Urinary bladder (tissue), 3 donors: Measurements from ENCODE around the gene CCR5AS.
"Not testable (repeated sequence)": the region's sequence is repeated elsewhere in the genome, so short reads cannot be mapped to it uniquely, and the experiment has no call there.

Experiments used
- DNase-seq: peaks from one replicate; pipeline ENCODE4 v3.0.0-alpha.2; 2015; ENCODE audit errors: extremely low spot score
- H3K27ac ChIP-seq: one replicate; pipeline ENCODE4 v1.5.1; 2013; ENCODE audit warnings: low read depth, mild to moderate bottlenecking, moderate library complexity
- H3K36me3 ChIP-seq: one replicate; pipeline ENCODE4 v1.6.1; 2013; ENCODE audit warnings: mild to moderate bottlenecking, moderate library complexity; ENCODE audit not compliant: insufficient read depth
- H3K4me1 ChIP-seq: one replicate; pipeline ENCODE4 v1.6.1; 2013; ENCODE audit warnings: mild to moderate bottlenecking, moderate library complexity; ENCODE audit not compliant: insufficient read depth
- H3K4me3 ChIP-seq: one replicate; pipeline ENCODE4 v1.5.1; 2013; ENCODE audit warnings: low read depth, low read length
- WGBS: extraction: QIAGEN DNeasy Blood & Tissue Kit; methylation state at CpG from one replicate; pipeline ENCODE4 v1.1.7; 2013; 5-methylcytosine and 5-hydroxymethylcytosine counted together
- donor health status: healthy with polysubstance abuse.
- donor health status: healthy.

CCR5AS gene

GRCh38 chr3:46338840-46339239, 68.0 kb downstream of the CCR5AS start:
- Histone ChIP-seq H3K4me3 (no peak overlapping the region), H3K36me3 (no peaks in the 10 kb centered on the region), H3K4me1 (no peaks in the 10 kb centered on the region), H3K27ac (no peak overlapping the region)
- no peak for DNase-seq
- whole genome bisulfite sequencing: 95% methylated on average over 1 of the region's 1 CpG

GRCh38 chr3:46337911-46338310, 69.0 kb downstream of the CCR5AS start:
- DNase-seq: no peak
- Histone ChIP-seq H3K4me3 (no peak overlapping the region), H3K27ac (no peak overlapping the region), H3K36me3 (no peaks in the 10 kb centered on the region), H3K4me1 (no peaks in the 10 kb centered on the region)

GRCh38 chr3:46335541-46335940, 71.3 kb downstream of the CCR5AS start:
- no peak overlapping the region for H3K4me3 ChIP-seq
- no peak overlapping the region for H3K27ac ChIP-seq
- no peak for DNase-seq
- no peaks in the 10 kb centered on the region for H3K4me1 ChIP-seq
- no peaks in the 10 kb centered on the region for H3K36me3 ChIP-seq
- WGBS: 36% methylated on average over 3 of the region's 3 CpGs

GRCh38 chr3:46334741-46335478, 72.0 kb downstream of the CCR5AS start:
- no peaks in the 10 kb centered on the region for H3K4me1 ChIP-seq
- H3K4me3 ChIP-seq: no peak overlapping the region
- H3K27ac ChIP-seq: no peak overlapping the region
- no peak for DNase-seq
- no peaks in the 10 kb centered on the region for H3K36me3 ChIP-seq
- 30% methylated on average over 4 of the region's 4 CpGs for WGBS

GRCh38 chr3:46330676-46331075, 76.2 kb downstream of the CCR5AS start:
- WGBS: 93% methylated on average over 3 of the region's 3 CpGs
- not testable (repeated sequence) for H3K4me1 ChIP-seq, H3K27ac ChIP-seq, H3K36me3 ChIP-seq, H3K4me3 ChIP-seq, DNase-seq

GRCh38 chr3:46325645-46326300, 81.1 kb downstream of the CCR5AS start:
- H3K4me1 ChIP-seq: no peaks in the 10 kb centered on the region
- no peak overlapping the region for H3K4me3 ChIP-seq
- no peak overlapping the region for H3K27ac ChIP-seq
- no peak for DNase-seq
- H3K36me3 ChIP-seq: no peaks in the 10 kb centered on the region
- 66% methylated on average over 1 of the region's 1 CpG for WGBS

GRCh38 chr3:46324036-46324435, 82.8 kb downstream of the CCR5AS start:
- no peak for DNase-seq
- 63% methylated on average over 2 of the region's 2 CpGs for WGBS

GRCh38 chr3:46321461-46322104, 85.3 kb downstream of the CCR5AS start:
- Histone ChIP-seq H3K36me3 (no peaks in the 10 kb centered on the region), H3K4me1 (no peaks in the 10 kb centered on the region), H3K27ac (no peak overlapping the region), H3K4me3 (no peak overlapping the region)
- WGBS: 71% methylated on average over 1 of the region's 1 CpG
- DNase-seq: no peak

More at GRCh38 chr3:46324036-46324435, 82.8 kb downstream of the CCR5AS start:
- H3K4me3 ChIP-seq: no peak overlapping the region
- H3K36me3 ChIP-seq: no peaks in the 10 kb centered on the region
- H3K27ac ChIP-seq: no peak overlapping the region
- no peaks in the 10 kb centered on the region for H3K4me1 ChIP-seq

- 85% methylated on average over 3 of the region's 3 CpGs for WGBS
- Histone ChIP-seq H3K27ac (no peak overlapping the region), H3K4me1 (no peaks in the 10 kb centered on the region), H3K4me3 (no peak overlapping the region), H3K36me3 (no peaks in the 10 kb centered on the region)
- DNase-seq: no peak
Measured at GRCh38 chr3:46318207-46318927, 88.5 kb downstream of the CCR5AS start.

- H3K36me3 ChIP-seq: no peaks in the 10 kb centered on the region
- DNase-seq: no peak
- no peak overlapping the region for H3K4me3 ChIP-seq
- no peaks in the 10 kb centered on the region for H3K4me1 ChIP-seq
- H3K27ac ChIP-seq: no peak overlapping the region
Measured at GRCh38 chr3:46316206-46316605, 90.7 kb downstream of the CCR5AS start.

- Histone ChIP-seq H3K4me1 (no peaks in the 10 kb centered on the region), H3K36me3 (no peaks in the 10 kb centered on the region), H3K4me3 (no peak overlapping the region), H3K27ac (no peak overlapping the region)
- no peak for DNase-seq
Measured at GRCh38 chr3:46314517-46314916, 92.3 kb downstream of the CCR5AS start.
